ENCODE results near the gene CAP2. TPM values are rescaled to one million over a fixed set of nuclear protein-coding genes. Genes with fewer than 3 reads are reported as not detected.

The CAP2 gene
- total RNA-seq, 2 donors from 2014 or later, result 2.7 to 10.4 TPM

- Histone ChIP-seq H3K9me3 (no peaks in the 10 kb centered on the region), H3K27me3 (no peaks in the 10 kb centered on the region), H3K27ac (no peak overlapping the region), H3K4me1 (peaks cover 5% of the 10 kb centered on the region), H3K36me3 (no peaks in the 10 kb centered on the region), H3K4me3 (no peak overlapping the region), H3K9ac (ENCODE audit: low read depth in 2 of 2, low read length in 2 of 2) (no peak overlapping the region)
- intact Hi-C loops (cut with DNase I), result no loop called here
- no peak for TF ChIP-seq CTCF (IDR thresholded peaks at IDR 0.05)
- DNase-seq, result no peak
These were observed 82.3 kb downstream of the CAP2 start for GRCh38 chr6:17475606-17476244.

GRCh38 chr6:17476511-17476910 lies 83.1 kb downstream of the CAP2 start:
- no peak for TF ChIP-seq CTCF (IDR thresholded peaks at IDR 0.05)
- H3K4me3 ChIP-seq, result no peak overlapping the region
- no peaks in the 10 kb centered on the region for H3K36me3 ChIP-seq
- no peak overlapping the region for H3K9ac ChIP-seq (ENCODE audit: low read depth in 2 of 2, low read length in 2 of 2)
- DNase-seq, result no peak
- H3K27ac ChIP-seq, result no peak overlapping the region
- H3K4me1 ChIP-seq, result peaks cover 5% of the 10 kb centered on the region
- H3K9me3 ChIP-seq, result no peaks in the 10 kb centered on the region
- intact Hi-C loops (cut with DNase I), result no loop called here
- no peaks in the 10 kb centered on the region for H3K27me3 ChIP-seq

- no peak for DNase-seq
- Histone ChIP-seq H3K4me3 (no peak overlapping the region), H3K4me1 (peaks cover 5% of the 10 kb centered on the region), H3K36me3 (no peaks in the 10 kb centered on the region), H3K27ac (no peak overlapping the region), H3K9me3 (no peaks in the 10 kb centered on the region), H3K9ac (ENCODE audit: low read depth in 2 of 2, low read length in 2 of 2) (no peak overlapping the region), H3K27me3 (no peaks in the 10 kb centered on the region)
- TF ChIP-seq CTCF (IDR thresholded peaks at IDR 0.05), result no peak
- intact Hi-C loops (cut with DNase I), result no loop called here
These were observed 84.0 kb downstream of the CAP2 start for GRCh38 chr6:17477356-17477755.

- Histone ChIP-seq H3K9ac (ENCODE audit: low read depth in 2 of 2, low read length in 2 of 2) (no peak overlapping the region), H3K36me3 (no peaks in the 10 kb centered on the region), H3K27ac (no peak overlapping the region), H3K27me3 (no peaks in the 10 kb centered on the region), H3K4me3 (no peak overlapping the region), H3K9me3 (no peaks in the 10 kb centered on the region), H3K4me1 (no peaks in the 10 kb centered on the region)
- DNase-seq, result no peak
- no peak for TF ChIP-seq CTCF (IDR thresholded peaks at IDR 0.05)
- intact Hi-C loops (cut with DNase I), result no loop called here
These were observed 85.0 kb downstream of the CAP2 start for GRCh38 chr6:17478223-17478907.

GRCh38 chr6:17478946-17479345 lies 85.6 kb downstream of the CAP2 start:
- H3K4me3 ChIP-seq, result no peak overlapping the region
- no peak for DNase-seq

More at GRCh38 chr6:17478946-17479345, 85.6 kb downstream of the CAP2 start:
- intact Hi-C loops (cut with DNase I), result no loop called here
- no peaks in the 10 kb centered on the region for H3K4me1 ChIP-seq
- no peak overlapping the region for H3K9ac ChIP-seq (ENCODE audit: low read depth in 2 of 2, low read length in 2 of 2)
- no peak overlapping the region for H3K27ac ChIP-seq
- no peaks in the 10 kb centered on the region for H3K36me3 ChIP-seq
- TF ChIP-seq CTCF (IDR thresholded peaks at IDR 0.05), result no peak
- no peaks in the 10 kb centered on the region for H3K9me3 ChIP-seq
- no peaks in the 10 kb centered on the region for H3K27me3 ChIP-seq
